ENCODE measurements around the gene GPR180. TPM values are rescaled to one million over a fixed set of nuclear protein-coding genes. Genes with fewer than 3 reads are reported as not detected.

GPR180 gene
- total RNA-seq, 1 experiment from 2014 or later, result 12.0 TPM

- Histone ChIP-seq H3K36me3 (peaks cover 37% of the 10 kb centered on the region), H3K4me3 (no peak overlapping the region), H3K27ac (no peak overlapping the region), H3K9me3 (replicated peaks) (no peaks in the 10 kb centered on the region), H3K27me3 (no peaks in the 10 kb centered on the region), H3K4me1 (no peaks in the 10 kb centered on the region)
- no peak for DNase-seq
Observed at GRCh38 chr13:94585543-94586101, 16.0 kb upstream of the GPR180 start.

- Histone ChIP-seq H3K27me3 (no peaks in the 10 kb centered on the region), H3K9me3 (replicated peaks) (no peaks in the 10 kb centered on the region), H3K4me1 (no peaks in the 10 kb centered on the region), H3K4me3 (no peak overlapping the region), H3K36me3 (peaks cover 30% of the 10 kb centered on the region), H3K27ac (no peak overlapping the region)
- DNase-seq, result no peak
Observed at GRCh38 chr13:94586371-94586770, 15.3 kb upstream of the GPR180 start.

- Histone ChIP-seq H3K4me1 (no peaks in the 10 kb centered on the region), H3K27ac (no peak overlapping the region), H3K4me3 (no peak overlapping the region), H3K27me3 (no peaks in the 10 kb centered on the region), H3K36me3 (peaks cover 23% of the 10 kb centered on the region), H3K9me3 (replicated peaks) (no peaks in the 10 kb centered on the region)
- DNase-seq, result no peak
Observed at GRCh38 chr13:94588541-94588940, 13.1 kb upstream of the GPR180 start.

DNA sequence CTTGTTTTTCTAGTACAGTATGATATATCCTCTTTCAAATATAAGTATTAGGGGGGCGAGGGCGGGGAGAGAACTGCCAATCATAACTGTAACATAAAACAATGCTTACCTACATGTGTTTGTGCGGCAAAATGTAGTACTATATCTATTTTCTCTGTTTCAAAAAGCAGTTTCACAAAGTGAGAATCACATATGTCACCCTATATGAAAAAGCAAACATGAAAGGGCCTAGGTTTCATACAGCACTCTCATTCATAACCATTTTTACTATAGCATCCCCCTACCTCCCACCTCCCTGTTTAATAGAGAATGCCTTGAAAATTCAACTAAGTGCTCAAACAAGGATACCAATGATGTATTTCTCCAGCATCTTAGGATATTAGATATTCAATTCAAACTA, 10.9 kb upstream of the GPR180 start:
- H3K27me3 ChIP-seq, result no peaks in the 10 kb centered on the region
- peaks cover 13% of the 10 kb centered on the region for H3K36me3 ChIP-seq
- H3K4me3 ChIP-seq, result no peak overlapping the region
- H3K9me3 ChIP-seq (replicated peaks), result no peaks in the 10 kb centered on the region
- peaks cover 6% of the 10 kb centered on the region for H3K4me1 ChIP-seq
- no peak for DNase-seq
- H3K27ac ChIP-seq, result no peak overlapping the region

- peaks cover 6% of the 10 kb centered on the region for H3K4me1 ChIP-seq
- peaks cover 13% of the 10 kb centered on the region for H3K36me3 ChIP-seq
- H3K27me3 ChIP-seq, result no peaks in the 10 kb centered on the region
- peak overlapping the region; percentile 58 for H3K27ac ChIP-seq
- peak overlapping the region; percentile 79 for H3K4me3 ChIP-seq
- DNase-seq, result peak; percentile 4 to 43
- no peaks in the 10 kb centered on the region for H3K9me3 ChIP-seq (replicated peaks)
Observed at GRCh38 chr13:94595001-94595949, 6.4 kb upstream of the GPR180 start.

GRCh38 chr13:94595950-94596574, 5.6 kb upstream of the GPR180 start, which contains the start of gene TGDS:
TSS of gene TGDS (minus strand) at chr13:94596152. CDS start at chr13:94596136, 16 bp downstream.
- peaks cover 10% of the 10 kb centered on the region for H3K36me3 ChIP-seq
- peak within 1 kb of the TSS; percentile 58 for H3K27ac ChIP-seq
- no peaks in the 10 kb centered on the region for H3K27me3 ChIP-seq
- H3K9me3 ChIP-seq (replicated peaks), result 0 out of 2 replicates have a peak, but pooled peaks cover 4% of the 10 kb centered on the region
- H3K4me1 ChIP-seq, result peaks cover 6% of the 10 kb centered on the region
- peak within 1 kb of the TSS; percentile 79 for H3K4me3 ChIP-seq
- peak; percentile 89 to 91 for DNase-seq

GRCh38 chr13:94596575-94596971, 5.1 kb upstream of the GPR180 start:
- Histone ChIP-seq H3K27ac (no peak overlapping the region), H3K36me3 (peaks cover 10% of the 10 kb centered on the region), H3K27me3 (no peaks in the 10 kb centered on the region), H3K9me3 (replicated peaks) (0 out of 2 replicates have a peak, but pooled peaks cover 4% of the 10 kb centered on the region), H3K4me1 (peaks cover 6% of the 10 kb centered on the region), H3K4me3 (peak overlapping the region; percentile 79)
- peak in 1 of 2 experiments; percentile 7 for DNase-seq

DNA sequence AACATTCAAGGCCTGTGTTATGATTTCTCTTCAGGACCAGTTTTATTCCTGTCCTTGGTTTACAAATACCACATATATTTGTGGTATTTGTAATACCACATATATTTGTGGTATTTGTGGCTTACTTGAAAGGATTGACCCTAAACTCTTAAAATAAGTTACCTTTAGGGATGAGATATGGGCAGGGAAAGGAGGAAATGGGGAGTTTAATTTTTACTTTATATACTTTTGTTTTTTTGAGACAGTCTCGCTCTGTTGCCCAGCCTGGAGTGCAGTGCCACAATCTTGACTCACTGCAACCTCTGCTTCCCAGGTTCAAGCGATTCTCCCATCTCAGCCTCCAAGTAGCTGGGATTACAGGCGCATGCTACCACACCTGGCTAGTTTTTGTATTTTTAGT, 3.4 kb upstream of the GPR180 start:
- DNase-seq, result no peak
- Histone ChIP-seq H3K4me1 (peaks cover 6% of the 10 kb centered on the region), H3K4me3 (no peak overlapping the region), H3K9me3 (replicated peaks) (0 out of 2 replicates have a peak, but pooled peaks cover 4% of the 10 kb centered on the region), H3K27me3 (no peaks in the 10 kb centered on the region), H3K27ac (no peak overlapping the region), H3K36me3 (no peaks in the 10 kb centered on the region; the same call in none of the 2 replicates)

DNA sequence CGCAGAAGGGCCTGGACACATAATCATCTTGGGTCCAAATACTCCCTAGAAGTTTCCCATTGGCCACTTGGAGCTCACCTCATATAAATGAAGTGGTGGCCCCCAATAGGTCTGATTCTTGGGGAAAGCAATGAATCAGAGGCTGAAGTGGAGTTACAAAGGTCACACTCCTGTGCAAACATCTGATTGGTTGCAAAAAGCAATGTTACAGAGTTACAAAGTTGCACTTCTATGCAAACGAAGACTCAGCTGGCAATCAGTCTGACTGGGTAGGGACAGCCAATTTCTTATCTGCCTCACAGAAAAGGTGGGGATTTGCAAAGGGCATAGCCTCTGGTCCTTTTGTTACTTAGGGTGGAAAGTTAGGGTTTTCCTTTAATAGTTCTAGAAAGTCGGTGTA, 1.8 kb upstream of the GPR180 start:
- DNase-seq, result no peak
- no peaks in the 10 kb centered on the region for H3K36me3 ChIP-seq
- H3K4me1 ChIP-seq, result peaks cover 4% of the 10 kb centered on the region
- H3K27ac ChIP-seq, result no peak overlapping the region
- no peak overlapping the region for H3K4me3 ChIP-seq
- 0 out of 2 replicates have a peak, but pooled peaks cover 4% of the 10 kb centered on the region for H3K9me3 ChIP-seq (replicated peaks)
- H3K27me3 ChIP-seq, result no peaks in the 10 kb centered on the region

DNA sequence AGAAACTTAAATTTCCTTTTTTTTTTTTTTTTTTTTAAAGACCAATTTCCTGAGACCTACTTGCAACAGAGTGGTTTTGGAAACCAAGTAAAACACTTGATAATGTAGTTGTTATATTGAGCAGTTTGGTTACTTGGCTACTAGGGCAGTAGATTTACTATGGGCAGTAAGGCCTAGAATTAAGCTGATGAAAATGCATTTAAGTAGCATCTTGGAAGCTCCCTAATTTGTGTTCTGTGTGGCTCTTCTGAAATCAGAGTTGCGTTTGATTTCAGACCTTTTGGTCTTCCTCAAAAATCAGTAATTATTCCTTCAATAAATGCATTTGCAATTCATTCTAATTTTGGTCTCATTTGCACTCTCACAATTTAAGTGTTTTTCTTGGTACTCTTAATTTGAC, 810 bp downstream of the GPR180 start:
- H3K9me3 ChIP-seq (replicated peaks), result 0 out of 2 replicates have a peak, but pooled peaks cover 4% of the 10 kb centered on the region
- peak overlapping the region; percentile 78 for H3K4me3 ChIP-seq
- no peaks in the 10 kb centered on the region for H3K27me3 ChIP-seq
- DNase-seq, result no peak
- peak overlapping the region; percentile 88 for H3K27ac ChIP-seq
- H3K4me1 ChIP-seq, result no peaks in the 10 kb centered on the region
- peaks cover 4% of the 10 kb centered on the region; the same call in 1 of the 2 replicates for H3K36me3 ChIP-seq

GRCh38 chr13:94607056-94607455, 5.4 kb downstream of the GPR180 start:
- H3K4me3 ChIP-seq, result no peak overlapping the region
- H3K27me3 ChIP-seq, result no peaks in the 10 kb centered on the region
- peaks cover 24% of the 10 kb centered on the region for H3K36me3 ChIP-seq
- no peaks in the 10 kb centered on the region for H3K4me1 ChIP-seq
- no peak overlapping the region for H3K27ac ChIP-seq
- no peaks in the 10 kb centered on the region for H3K9me3 ChIP-seq (replicated peaks)
- no peak for DNase-seq

- Histone ChIP-seq H3K27ac (no peak overlapping the region), H3K27me3 (no peaks in the 10 kb centered on the region), H3K4me1 (no peaks in the 10 kb centered on the region), H3K9me3 (replicated peaks) (no peaks in the 10 kb centered on the region), H3K4me3 (no peak overlapping the region), H3K36me3 (peaks cover 33% of the 10 kb centered on the region)
- DNase-seq, result no peak
Observed at GRCh38 chr13:94607939-94608338, 6.3 kb downstream of the GPR180 start.

- Histone ChIP-seq H3K9me3 (replicated peaks) (no peaks in the 10 kb centered on the region), H3K36me3 (peaks cover 33% of the 10 kb centered on the region), H3K4me3 (no peak overlapping the region), H3K27me3 (no peaks in the 10 kb centered on the region), H3K27ac (no peak overlapping the region), H3K4me1 (no peaks in the 10 kb centered on the region)
- no peak for DNase-seq
Observed at GRCh38 chr13:94608586-94608985, 6.9 kb downstream of the GPR180 start.

- DNase-seq, result no peak
- Histone ChIP-seq H3K27me3 (no peaks in the 10 kb centered on the region), H3K9me3 (replicated peaks) (no peaks in the 10 kb centered on the region), H3K27ac (no peak overlapping the region), H3K4me3 (no peak overlapping the region), H3K4me1 (no peaks in the 10 kb centered on the region), H3K36me3 (peaks cover 33% of the 10 kb centered on the region)
Observed at GRCh38 chr13:94609196-94609595, 7.5 kb downstream of the GPR180 start.

- H3K4me1 ChIP-seq, result no peaks in the 10 kb centered on the region
Observed at GRCh38 chr13:94610475-94610874, 8.8 kb downstream of the GPR180 start.

More at GRCh38 chr13:94610475-94610874, 8.8 kb downstream of the GPR180 start:
- no peak overlapping the region for H3K27ac ChIP-seq
- H3K9me3 ChIP-seq (replicated peaks), result no peaks in the 10 kb centered on the region
- no peaks in the 10 kb centered on the region for H3K27me3 ChIP-seq
- H3K4me3 ChIP-seq, result no peak overlapping the region
- H3K36me3 ChIP-seq, result peaks cover 38% of the 10 kb centered on the region
- DNase-seq, result no peak

Measured in SJCRH30 (cell line).